Stimulated activated CD8-positive, alpha-beta memory T cell treated with anti-CD3 and anti-CD28 coated beads, Interleukin-15, amount 100 ng/mL, for 48 hours (primary cell): ENCODE results near the gene PTP4A1.
"Not testable (repeated sequence)": the region's sequence is repeated elsewhere in the genome, so short reads cannot be mapped to it uniquely, and the experiment has no call there.

ENCODE experiments used
- DNase-seq, 2 donors: peaks; one replicate each; pipeline ENCODE4 v3.0.0-alpha.2; 2020; ENCODE audit warnings: low read depth in 2 of 2

Gene PTP4A1

DNA sequence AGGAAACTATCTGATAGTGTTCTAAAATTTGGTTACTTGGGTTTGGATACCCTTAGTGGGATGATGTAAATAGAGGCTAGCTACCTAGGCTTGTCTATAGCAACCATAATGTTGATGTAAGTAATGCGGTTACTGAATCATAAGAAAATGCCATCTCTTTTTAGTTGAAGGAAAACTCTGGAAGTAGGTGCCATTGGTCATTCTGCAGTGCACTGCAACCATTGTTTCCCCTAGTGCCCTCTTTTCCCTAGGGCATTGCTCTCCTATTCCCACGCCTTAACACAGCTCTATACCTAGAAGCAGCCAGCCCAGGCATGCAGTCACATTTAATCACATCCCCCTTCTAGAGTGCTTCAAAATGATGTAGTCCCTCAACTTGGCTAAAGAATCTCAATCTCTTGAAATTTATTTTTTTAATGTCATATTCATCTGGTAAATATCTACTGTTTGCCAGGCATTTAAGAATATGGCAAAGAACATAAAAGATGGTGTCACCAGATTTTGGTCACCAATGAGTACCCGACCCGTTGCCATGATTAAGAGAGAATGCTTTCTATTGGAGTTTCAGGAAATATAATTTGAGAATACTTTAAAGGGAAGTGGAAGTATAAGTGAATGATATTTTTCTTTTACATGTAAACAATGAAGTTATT lies 10.4 kb downstream of the PTP4A1 start:
- DNase-seq: no peak

DNA sequence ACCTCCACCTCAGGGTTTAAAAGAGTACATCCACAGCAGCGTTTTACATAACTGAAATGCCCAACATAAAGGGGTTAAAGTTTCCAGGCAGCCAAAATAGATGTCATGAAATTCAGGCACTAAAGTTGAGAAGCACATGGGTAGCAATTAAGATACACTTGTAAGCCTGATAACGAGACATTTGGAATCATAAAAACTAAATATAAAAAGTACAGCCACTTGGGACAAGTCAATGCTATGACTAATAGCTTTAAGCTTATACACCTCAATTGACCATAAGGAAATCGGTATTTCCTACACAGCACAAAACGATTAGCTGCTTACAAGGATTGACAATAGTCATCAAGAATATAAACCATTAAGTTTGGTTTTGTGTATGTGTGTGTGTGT lies 11.8 kb downstream of the PTP4A1 start:
- DNase-seq: no peak

DNA sequence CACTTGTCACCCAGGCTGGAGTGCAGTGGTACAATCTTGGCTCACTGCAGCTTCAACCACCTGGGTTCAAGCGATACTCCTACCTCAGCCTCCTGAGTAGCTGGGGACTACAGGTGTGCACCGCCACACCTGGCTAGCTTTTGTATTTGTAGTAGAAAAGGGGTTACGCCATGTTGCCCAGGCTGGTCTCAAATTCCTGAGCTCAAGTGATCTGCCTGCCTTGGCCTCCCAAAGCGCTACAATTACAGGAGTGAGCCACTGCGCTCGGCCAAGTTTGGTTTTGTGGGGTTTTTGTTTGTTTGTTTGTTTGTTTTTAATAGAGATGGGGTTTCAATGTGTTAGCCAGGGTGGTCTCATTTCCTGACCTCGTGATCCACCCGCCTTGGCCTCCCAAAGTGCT lies 12.3 kb downstream of the PTP4A1 start:
- no peak for DNase-seq

DNA sequence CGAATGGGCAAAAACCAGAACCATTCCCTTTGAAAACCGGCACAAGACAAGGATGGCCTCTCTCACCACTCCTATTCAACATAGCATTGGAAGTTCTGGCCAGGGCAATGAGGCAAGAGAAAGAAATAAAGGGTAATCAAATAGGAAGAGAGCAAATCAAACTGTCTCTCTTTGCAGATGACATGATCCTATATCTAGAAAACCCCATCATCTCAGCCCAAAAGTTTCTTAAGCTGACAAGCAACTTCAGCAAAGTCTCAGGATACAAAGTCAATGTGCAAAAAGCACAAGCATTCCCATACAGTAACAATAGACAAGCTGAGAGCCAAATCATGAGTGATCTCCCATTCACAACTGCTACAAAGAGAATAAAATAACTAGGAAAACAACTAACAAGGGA lies 13.4 kb downstream of the PTP4A1 start:
- DNase-seq: not testable (repeated sequence)

DNA sequence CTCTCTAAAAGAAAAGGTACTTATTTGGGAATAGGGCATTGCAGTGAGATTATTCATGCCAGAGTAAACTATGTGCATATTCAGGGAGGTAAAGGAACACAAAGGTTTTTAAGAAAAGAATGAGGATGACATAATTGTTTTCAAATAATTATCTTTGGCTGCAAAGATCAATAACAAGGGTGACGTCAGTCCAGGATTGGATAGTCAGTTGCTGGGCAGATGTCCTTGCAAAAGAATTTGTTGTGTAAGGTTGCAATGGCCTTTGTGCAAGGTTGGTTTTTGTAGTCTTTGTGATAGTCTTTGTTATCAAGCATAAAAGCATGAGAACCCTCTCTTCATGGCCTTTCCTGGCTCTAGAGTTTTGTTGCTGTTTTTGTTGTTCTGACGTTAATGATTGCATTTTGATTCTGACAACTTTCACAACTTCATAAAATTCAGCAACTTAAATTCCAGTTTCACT lies 17.7 kb downstream of the PTP4A1 start:
- DNase-seq: no peak

DNA sequence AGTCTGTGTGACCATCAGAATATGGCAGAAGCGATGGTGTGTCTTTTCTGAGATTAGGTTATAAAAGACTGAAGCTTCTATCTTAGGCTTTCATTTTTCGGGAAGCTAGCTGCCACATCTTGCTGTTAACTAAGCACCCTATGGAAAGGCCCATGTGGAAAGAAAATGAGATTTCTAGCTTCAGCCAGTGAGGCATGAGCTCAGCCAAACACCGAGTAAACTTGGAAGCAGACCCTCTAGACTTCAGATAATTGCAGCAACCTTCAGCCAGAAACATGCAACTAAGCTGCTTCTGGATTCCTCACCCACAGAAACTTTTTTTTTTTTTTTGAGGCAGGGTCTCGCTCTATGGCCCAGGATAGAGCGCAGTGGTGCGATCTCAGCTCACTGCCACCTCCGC lies 20.6 kb downstream of the PTP4A1 start:
- DNase-seq: no peak

DNA sequence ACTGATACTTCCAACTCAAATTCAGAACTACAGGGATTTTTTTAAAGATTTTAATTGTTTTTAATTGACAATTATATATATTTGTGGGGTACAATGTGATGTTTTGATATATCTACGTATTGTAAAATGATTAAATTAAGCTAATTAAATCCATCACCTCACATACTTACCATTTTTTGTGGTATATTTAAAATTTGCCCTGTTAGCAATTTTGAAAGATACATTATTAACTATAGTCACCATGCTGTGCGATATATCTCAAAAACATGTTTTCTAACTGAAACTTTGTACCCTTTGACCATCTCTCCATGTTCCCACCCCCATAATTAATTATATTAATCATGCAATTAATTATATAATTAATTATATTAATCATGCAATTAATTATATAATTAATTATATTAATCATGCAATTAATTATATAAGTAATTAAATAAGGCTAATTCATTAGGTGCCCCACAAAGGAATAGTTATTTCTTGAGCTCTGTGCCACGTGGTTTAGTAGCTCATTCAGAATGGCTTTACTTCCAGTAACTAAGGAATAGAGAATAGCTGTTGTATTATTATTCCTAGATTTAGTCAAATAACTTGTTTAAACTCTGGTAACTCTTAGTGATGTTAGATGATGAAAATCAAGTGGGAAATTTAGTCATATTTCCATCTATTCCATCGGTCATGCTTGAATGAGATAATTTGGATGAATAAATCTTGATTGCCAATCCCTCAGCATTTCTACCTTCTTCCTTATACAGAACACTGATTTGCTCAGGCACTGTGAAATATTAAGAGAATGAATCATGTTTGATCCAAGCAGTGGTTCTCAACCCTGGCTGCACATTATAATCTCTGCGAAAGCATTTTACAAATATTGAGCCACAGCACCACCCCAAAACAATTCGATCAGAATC lies 25.1 kb downstream of the PTP4A1 start:
- no peak for DNase-seq

DNA sequence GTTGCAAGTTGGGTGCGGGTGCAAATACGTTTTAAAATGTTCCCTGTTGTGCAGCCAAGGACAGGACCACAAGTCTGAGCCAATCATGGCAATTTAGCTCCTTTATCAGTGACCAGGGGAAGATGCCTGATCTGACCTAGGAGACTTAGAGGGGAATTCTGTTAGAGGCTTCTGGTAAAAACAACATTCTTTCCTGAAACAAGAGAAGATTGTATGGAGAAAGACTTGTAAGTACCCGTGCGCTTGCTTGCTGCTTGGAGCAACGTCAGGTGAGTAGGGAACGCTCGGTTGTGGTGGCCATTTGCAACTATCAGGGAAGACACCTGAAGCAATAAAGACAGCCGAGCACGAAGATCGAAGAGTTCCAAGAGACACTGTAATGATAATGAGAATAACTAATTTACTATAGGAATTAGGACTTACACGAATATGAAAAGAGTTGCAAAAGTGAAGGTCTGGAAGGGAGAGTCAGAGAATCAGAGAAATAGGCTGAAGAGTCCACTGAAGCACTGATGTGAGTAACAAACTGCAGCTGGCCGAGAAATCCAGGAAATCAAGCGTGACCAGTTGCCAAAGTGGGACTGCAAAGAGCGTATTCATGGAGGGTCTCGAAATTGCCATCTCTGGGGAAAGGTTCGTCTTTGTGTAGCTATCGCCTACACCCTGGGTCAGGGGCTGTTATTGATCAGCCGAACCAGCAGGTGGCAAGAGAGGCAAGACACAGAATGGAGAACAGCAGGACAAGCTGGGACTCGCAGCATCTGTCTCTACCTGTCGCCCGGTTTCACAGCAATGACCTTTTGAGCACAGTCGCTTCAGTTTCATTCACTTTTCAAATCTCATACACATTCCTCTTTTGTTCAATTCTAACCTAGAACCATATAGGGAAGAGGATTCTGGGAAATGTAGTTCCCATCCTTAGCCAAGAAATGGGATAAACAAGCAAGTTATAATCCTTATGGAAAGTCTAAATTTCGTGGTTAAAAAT lies 26.1 kb downstream of the PTP4A1 start:
- peak; percentile 43 to 56 for DNase-seq

DNA sequence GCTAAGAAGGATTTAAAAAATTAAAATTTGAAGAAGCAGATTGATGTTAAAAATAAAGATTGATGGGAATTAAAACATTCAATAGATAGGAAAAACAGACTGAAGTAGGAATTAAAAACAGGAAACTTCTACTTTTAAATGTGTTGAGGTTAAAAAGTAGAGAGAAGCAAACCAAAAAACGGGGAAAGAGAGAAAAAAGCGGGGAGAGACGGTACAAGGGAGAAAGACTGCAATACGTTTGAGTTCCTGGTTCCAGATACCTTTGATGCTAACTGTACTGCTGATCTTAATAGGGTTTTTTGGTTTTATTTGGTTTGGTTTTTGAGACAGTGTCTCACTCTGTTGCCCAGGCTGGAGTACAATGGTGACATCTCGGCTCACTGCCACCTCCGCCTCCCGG lies 27.0 kb downstream of the PTP4A1 start:
- no peak for DNase-seq

DNA sequence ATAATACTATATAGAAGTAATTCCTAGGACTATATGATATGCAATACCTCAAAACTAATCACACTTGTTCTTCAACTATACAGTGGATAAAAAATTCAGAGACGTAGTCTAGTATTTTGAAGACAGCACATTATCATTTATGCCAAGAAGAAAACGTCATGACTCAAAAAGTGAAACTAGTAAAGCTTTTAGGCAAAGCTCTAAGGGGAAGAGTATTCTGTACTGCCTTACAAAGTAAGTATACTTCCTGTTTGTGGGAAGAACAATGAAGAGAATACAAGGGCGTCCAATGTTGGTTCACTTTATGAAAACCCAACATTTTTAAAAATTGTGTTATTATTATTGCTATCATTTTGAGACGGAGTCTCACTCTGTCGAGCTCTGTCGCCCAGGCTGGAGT lies 27.9 kb downstream of the PTP4A1 start:
- no peak for DNase-seq

DNA sequence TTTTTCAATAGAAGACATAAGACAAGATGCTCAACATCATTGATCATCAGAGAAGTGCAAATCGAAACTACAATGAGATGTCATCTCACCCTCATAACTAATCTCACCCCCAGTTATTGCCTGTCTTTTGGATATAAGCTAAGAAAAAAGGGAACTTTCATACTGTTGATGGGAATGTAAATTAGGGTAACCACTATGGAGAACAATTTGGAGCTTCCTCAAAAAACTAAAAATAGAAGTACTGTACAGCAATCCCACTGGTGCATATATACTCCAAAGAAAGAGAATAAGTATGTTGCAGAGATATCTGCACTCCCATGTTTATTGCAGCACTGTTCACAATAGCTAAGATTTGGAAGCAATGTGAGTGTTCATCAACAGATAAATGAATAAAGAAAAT lies 37.0 kb downstream of the PTP4A1 start:
- DNase-seq: no peak

DNA sequence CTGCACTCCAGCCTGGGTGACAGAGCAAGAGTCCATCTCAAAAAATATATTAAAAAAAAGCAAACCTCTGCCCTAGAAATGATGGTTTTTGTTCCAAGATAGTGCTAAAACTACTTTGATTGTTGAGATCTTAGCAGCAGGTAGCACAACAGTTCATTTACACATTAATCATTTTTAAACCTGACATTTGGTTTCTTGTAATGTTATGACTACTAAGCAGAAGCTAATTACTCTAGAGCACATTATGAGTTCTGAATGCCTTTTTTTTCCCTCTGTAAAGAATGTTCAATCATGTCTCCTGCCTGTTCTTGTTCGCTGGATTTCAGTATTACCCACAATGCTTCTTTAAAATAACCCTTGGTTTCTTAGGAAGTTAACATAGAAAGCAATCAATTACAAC lies 38.7 kb downstream of the PTP4A1 start:
- DNase-seq: no peak

DNA sequence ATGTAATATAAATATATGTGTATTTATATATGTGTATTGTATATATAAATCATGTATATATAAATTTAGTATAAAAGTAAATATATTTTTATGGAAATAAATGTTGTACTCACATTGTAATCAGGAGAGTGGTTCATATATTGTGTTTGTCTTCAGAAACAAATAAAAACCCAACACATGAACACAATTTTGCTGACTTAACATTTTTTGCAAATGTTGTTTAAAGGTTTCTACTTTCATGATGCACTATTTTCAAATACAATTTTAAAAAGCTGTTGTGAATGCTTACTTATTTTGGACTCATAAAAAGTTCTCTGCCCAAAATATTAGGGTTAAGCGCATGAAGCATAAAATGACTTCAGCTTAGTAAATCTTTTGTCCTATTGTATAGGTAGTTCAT lies 39.3 kb downstream of the PTP4A1 start:
- DNase-seq: no peak

DNA sequence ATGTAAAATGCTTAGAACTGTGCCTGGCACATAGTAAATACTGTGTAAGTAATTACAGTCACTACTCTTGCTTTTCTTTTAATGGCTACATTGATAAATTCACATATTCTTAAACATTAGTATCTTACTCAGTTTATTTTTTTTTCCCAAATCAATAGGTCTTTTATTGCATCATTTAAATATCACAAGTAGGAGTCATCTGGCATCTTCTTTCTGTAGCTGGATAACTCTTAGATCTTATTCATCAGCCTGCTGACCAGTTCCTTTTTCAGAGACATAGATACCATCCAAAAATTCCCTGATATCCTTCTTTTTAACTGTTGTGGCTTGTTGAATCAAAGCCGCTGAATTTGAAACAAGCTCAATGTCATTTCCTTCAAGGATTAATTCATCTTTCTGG lies 43.3 kb downstream of the PTP4A1 start:
- DNase-seq: no peak
